K562 (cell line): ENCODE results near the gene TMEM143. TPM values are rescaled to one million over a fixed set of nuclear protein-coding genes. Genes with fewer than 3 reads are reported as not detected.

Experiments used
- ATAC-seq: fragments of 200-7000 bp; cut with Tn5 transposase; 3 replicates; pipeline ENCODE4 v1.9.1; 2020; ENCODE audit warnings: moderate library complexity
- BruUV-seq: library from RNA; stranded (reverse); fragments of 400-500 nt; replicated peaks from 2 replicates; lab custom pipeline; 2021; lab: Mats Ljungman, UMichigan
- CTCF ChIA-PET: fragments of 300-600 bp; formaldehyde crosslinking; extraction: SDS; loops from one replicate; lab custom pipeline; 2021; ENCODE audit warnings: low intra/inter-chr PET ratio; lab: Yijun Ruan, JAX
- POLR2A ChIA-PET: fragments of 300-600, 350-650 bp; sonication (Branson Sonifier 250); formaldehyde crosslinking; extraction: SDS; loops from one replicate; lab custom pipeline; 2021; ENCODE audit warnings: antibody characterized with exemption, inconsistent platforms; lab: Yijun Ruan, JAX
- DNase-seq, 4 experiments: peaks; one replicate each; pipeline versions ENCODE4 v3.0.0 to v3.0.0-alpha.2; 2011 to 2018; ENCODE audit warnings: low spot score in 3 of 4, mixed read lengths in 3 of 4; ENCODE audit errors: extremely low read depth in 1 of 4
- FAIRE-seq: peaks from 2 replicates; lab custom pipeline; 2011; peaks lifted over from hg19 to GRCh38; lab: Jason Lieb, UNC
- H2AFZ ChIP-seq: 2 replicates; pipeline ENCODE4 v1.6.0; 2011; ENCODE audit warnings: low read depth, low read length, control low read depth, inconsistent platforms
- H3K27ac ChIP-seq: fragments of 200-600 bp; 3 replicates; pipeline ENCODE4 v1.8.0; 2011; ENCODE audit warnings: low read depth, mild to moderate bottlenecking, control low read depth, inconsistent platforms, low read length, moderate library complexity, mixed read lengths; ENCODE audit errors: extremely low read depth
- H3K27me3 ChIP-seq, 2 experiments: fragments of 300-600 bp in 1 of 2; 2 replicates in 1 of 2; 3 replicates in 1 of 2; pipeline versions ENCODE4 v1.6.0 to v1.8.0; 2011; ENCODE audit warnings: inconsistent platforms in 2 of 2, low read length in 2 of 2, mild to moderate bottlenecking in 1 of 2, mixed read lengths in 1 of 2, moderate library complexity in 1 of 2; ENCODE audit not compliant: control insufficient read depth in 2 of 2, insufficient read depth in 2 of 2
- H3K36me3 ChIP-seq: fragments of 300-600 bp; 3 replicates; pipeline ENCODE4 v1.8.0; 2011; ENCODE audit warnings: mild to moderate bottlenecking, low read length, inconsistent platforms; ENCODE audit not compliant: control insufficient read depth, insufficient read depth
- H3K4me1 ChIP-seq, 2 experiments: fragments of 200-600 bp in 1 of 2; replicated peaks in 1 of 2; 2 replicates in 1 of 2; 3 replicates in 1 of 2; pipeline versions ENCODE4 v1.5.1 to v1.8.0; 2011; ENCODE audit warnings: inconsistent platforms in 2 of 2, low read length in 2 of 2, mild to moderate bottlenecking in 1 of 2, mixed read lengths in 1 of 2, moderate library complexity in 1 of 2; ENCODE audit not compliant: control insufficient read depth in 2 of 2, insufficient read depth in 2 of 2
- H3K4me2 ChIP-seq: 2 replicates; pipeline ENCODE4 v1.6.1; 2011; ENCODE audit warnings: low read length, control low read depth, inconsistent platforms, mixed read lengths; ENCODE audit not compliant: insufficient read depth
- H3K4me3 ChIP-seq: fragments of 200-600 bp; sonication (generic), shearing (Covaris generic); 2 replicates; pipeline ENCODE4 v1.5.1; 2016; ENCODE audit warnings: control low read depth, inconsistent platforms
- H3K79me2 ChIP-seq: fragments of 200-600 bp; 3 replicates; pipeline ENCODE4 v1.8.0; 2011; ENCODE audit warnings: low read length, inconsistent platforms; ENCODE audit not compliant: control insufficient read depth, insufficient read depth
- H3K9ac ChIP-seq, 2 experiments: 2 replicates each; pipeline versions ENCODE4 v1.6.0 to v1.6.1; 2011; ENCODE audit warnings: low read depth in 2 of 2, low read length in 2 of 2, control low read depth in 1 of 2, inconsistent platforms in 1 of 2, mild to moderate bottlenecking in 1 of 2, mixed read lengths in 1 of 2; ENCODE audit not compliant: insufficient read depth in 1 of 2
- H3K9me1 ChIP-seq: one replicate; pipeline ENCODE4 v1.6.0; 2011; ENCODE audit warnings: inconsistent platforms, mild to moderate bottlenecking, low read length, moderate library complexity; ENCODE audit not compliant: control insufficient read depth, insufficient read depth
- H3K9me3 ChIP-seq: replicated peaks from 2 replicates; pipeline ENCODE4 v1.5.1; 2011; ENCODE audit warnings: low read depth, low read length, inconsistent platforms; ENCODE audit not compliant: control insufficient read depth, insufficient read depth
- H4K20me1 ChIP-seq: replicated peaks from 2 replicates; pipeline ENCODE4 v1.6.1; 2011; ENCODE audit warnings: low read length, inconsistent platforms, mixed read lengths; ENCODE audit not compliant: control insufficient read depth, insufficient read depth
- CBX1 ChIP-seq: sonication (generic); IDR thresholded peaks from 2 replicates; pipeline ENCODE4 v1.6.1; 2016; ENCODE audit warnings: antibody characterized with exemption, low read depth, mild to moderate bottlenecking
- CCNT2 ChIP-seq: IDR thresholded peaks from 2 replicates; pipeline ENCODE4 v1.6.1; 2011; ENCODE audit warnings: borderline replicate concordance, low read depth, mild to moderate bottlenecking, moderate library complexity, mixed read lengths, low read length; ENCODE audit not compliant: insufficient read length; ENCODE audit errors: extremely low read depth
- GABPB1 ChIP-seq: sonication (generic); formaldehyde crosslinking; IDR thresholded peaks from 2 replicates; pipeline ENCODE4 v1.8.0; 2022; ENCODE audit warnings: mild to moderate bottlenecking, missing genetic modification reagents
- HDAC2 ChIP-seq: fragments of 450-650 bp; IDR thresholded peaks from 2 replicates; pipeline ENCODE4 v1.6.1; 2016; ENCODE audit warnings: mild to moderate bottlenecking
- MIER1 ChIP-seq: fragments of 450-650 bp; IDR thresholded peaks from 2 replicates; pipeline ENCODE4 v1.6.1; 2016; ENCODE audit warnings: antibody characterized with exemption, mild to moderate bottlenecking, low read depth
- NONO ChIP-seq, 2 experiments: fragments of 200-400 bp in 1 of 2; fragments of 450-650 bp in 1 of 2; formaldehyde crosslinking in 1 of 2; IDR thresholded peaks; 2 replicates each; pipeline ENCODE4 v1.6.1; 2017; ENCODE audit warnings: low read depth in 2 of 2, mild to moderate bottlenecking in 2 of 2, moderate library complexity in 2 of 2, low read length in 1 of 2
- SMC3 ChIP-seq: conservative IDR thresholded peaks from 2 replicates; pipeline ENCODE4 v1.6.1; 2011; ENCODE audit warnings: low read depth, low read length, improper control_type of control experiment; ENCODE audit not compliant: insufficient read depth
- YY1 ChIP-seq, 3 experiments: IDR thresholded peaks; 2 replicates each; pipeline ENCODE4 v1.6.1; 2011; ENCODE audit warnings: low read length in 2 of 3, mild to moderate bottlenecking in 2 of 3, moderate library complexity in 2 of 3, borderline replicate concordance in 1 of 3, control low read depth in 1 of 3, low read depth in 1 of 3; ENCODE audit not compliant: insufficient read depth in 3 of 3, insufficient replicate concordance in 2 of 3, control insufficient read depth in 1 of 3, insufficient read length in 1 of 3; ENCODE audit errors: extremely low read depth in 1 of 3
- ZNF165 ChIP-seq: fragments of 250-450 bp; sonication (Bioruptor Pico); IDR thresholded peaks from 2 replicates; pipeline ENCODE4 v1.4.0; 2020; ENCODE audit warnings: borderline replicate concordance
- WGBS: fragments of 100-300 bp; shearing (Covaris generic); methylation state at CpG from one replicate; pipeline ENCODE4 v1.1.6; 2016; ENCODE audit warnings: low coverage, mixed read lengths; ENCODE audit not compliant: insufficient coverage; ENCODE audit errors: missing lambda C conversion rate; 5-methylcytosine and 5-hydroxymethylcytosine counted together
- in situ Hi-C: fragments of 300-500 bp; cut with MboI; formaldehyde crosslinking; loops from 4 replicates; pipeline ENCODE4 v1.15.0; 2018; ENCODE audit warnings: inconsistent platforms, mixed read lengths
- intact Hi-C: fragments of 100-400 bp; cut with micrococcal nuclease; formaldehyde crosslinking; loops from 2 replicates; pipeline ENCODE4 v1.14.2; 2022
- polyA plus RNA-seq, 8 experiments: library from polyadenylated mRNA; depleted of rRNA in 4 of 8; stranded (reverse) in 5 of 8; unstranded in 3 of 8; fragments of >200 nt; fragmentation: Nextera tagmentation in 2 of 8; fragmentation: Illumina TruSeq in 1 of 8; extraction: Ambion mirVana in 2 of 8; extraction: Trizol in 1 of 8; gene quantifications; 2 replicates each; pipeline versions ENCODE4 v1.2.1 to v1.2.3, GENCODE V29; 2011 to 2014; ENCODE audit warnings: inconsistent platforms in 1 of 8, missing spikeins in 1 of 8
- total RNA-seq, 7 experiments: library from RNA; depleted of rRNA in 6 of 7; stranded (reverse); fragments of >200 nt in 6 of 7; fragmentation: Illumina TruSeq in 2 of 7; extraction: Trizol in 2 of 7; gene quantifications; 2 replicates each; pipeline versions ENCODE4 v1.2.1 to v1.2.3, GENCODE V29; 2011 to 2021; ENCODE audit warnings: low replicate concordance in 1 of 7
- TF ChIP-seq, protein P1 (sequence below): fragments of 200-800 bp; sonication (Bioruptor generic); IDR thresholded peaks from 2 replicates; pipeline ENCODE4 v1.6.1; 2017; ENCODE audit warnings: missing genetic modification characterization, missing compliant biosample characterization
- TF ChIP-seq, protein P2 (sequence below): sonication (generic); formaldehyde crosslinking; IDR thresholded peaks from 2 replicates; pipeline ENCODE4 v1.8.0; 2022; ENCODE audit warnings: mild to moderate bottlenecking, missing genetic modification reagents
- TF ChIP-seq, protein P3 (sequence below): fragments of 450-650 bp; formaldehyde crosslinking; IDR thresholded peaks from 2 replicates; pipeline ENCODE4 v1.4.0; 2020; ENCODE audit warnings: mild to moderate bottlenecking, mixed read lengths

TMEM143 gene
- total and polyA plus RNA-seq, 9 of the 15 experiments (the other 6 are each of a cell fraction or from before 2014, with no cell fraction given), result 0.66 to 8.8 (median 4.3) TPM

DNA sequence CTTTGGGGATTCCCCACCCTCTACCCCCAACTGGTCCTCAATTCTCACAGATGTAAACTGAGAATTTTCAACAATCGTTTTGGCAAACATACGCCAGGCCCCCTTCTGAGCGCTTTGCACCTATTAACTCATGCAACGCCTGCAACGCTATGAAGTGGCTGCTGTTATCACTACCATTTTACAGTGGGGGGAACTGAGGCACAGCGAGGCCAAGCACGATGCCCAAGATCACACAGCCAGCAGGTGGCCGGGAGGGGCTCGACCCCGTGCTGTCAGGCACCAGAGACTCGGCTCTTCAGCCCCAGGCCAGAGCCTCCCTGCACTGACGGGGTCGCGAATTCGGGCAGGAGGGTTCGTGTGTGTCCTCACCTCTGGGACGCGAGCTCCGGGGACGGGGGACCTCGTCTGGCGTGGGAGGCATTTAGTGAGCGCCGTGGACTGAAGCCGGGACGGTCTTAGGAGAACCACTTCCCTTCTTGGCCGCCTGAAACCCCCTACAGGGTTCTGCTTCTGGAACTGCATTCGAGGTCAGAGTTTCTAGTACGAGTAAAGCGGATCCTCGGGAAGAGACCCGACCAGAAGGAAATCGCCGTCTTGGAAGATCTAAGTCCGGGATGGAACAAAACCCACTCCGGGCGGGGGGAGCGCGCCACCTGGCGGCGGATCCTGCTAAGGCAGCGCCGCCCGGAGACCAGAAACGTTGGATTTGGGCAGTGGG is 72.8 kb downstream of the TMEM143 start:
- Histone ChIP-seq H3K79me2 (no peaks in the 10 kb centered on the region), H3K27ac (no peak overlapping the region), H3K4me1 (peaks cover 7 to 13% of the 10 kb centered on the region in 2 experiments; a peak in 4 of 5 replicates), H3K36me3 (no peaks in the 10 kb centered on the region), H4K20me1 (no peaks in the 10 kb centered on the region), H3K27me3 (peaks cover 0 to 6% of the 10 kb centered on the region in 2 experiments; a peak in 2 of 5 replicates), H3K4me2 (peak overlapping the region; percentile 83), H2AFZ (peak overlapping the region; percentile 85), H3K9ac (peak overlapping the region in 1 of 2 experiments; percentile 89; a peak in 2 of 4 replicates), H3K4me3 (peak overlapping the region; percentile 30), H3K9me3 (0 out of 2 replicates have a peak, but pooled peaks cover 1% of the 10 kb centered on the region), H3K9me1 (no peaks in the 10 kb centered on the region)
- peak; percentile 84 for FAIRE-seq
- in situ Hi-C loops (no loop called here), intact Hi-C loops (loop anchor here (1.0 to 10.0 kb wide), 2 partner anchors 24 to 186 kb away; no protein-coding TSS in a partner anchor)
- ChIA-PET POLR2A (interaction anchor here (0.5 kb wide), 1 partner anchor 290 kb away, joined by 3 read pairs; no protein-coding TSS in a partner anchor), CTCF (interaction anchor here (0.6 to 3.3 kb wide), 6 partner anchors 18 to 328 kb away, joined by 3 to 26 read pairs (median 4); no protein-coding TSS in a partner anchor)
- peak; percentile 89 for ATAC-seq
- no TSS peak for BruUV-seq
- DNase-seq, result peak; percentile 71 to 80 (median 77)
- 3% methylated on average over 44 of the region's 45 CpGs for WGBS
- no peak for TF ChIP-seq CCNT2
- 0 out of 2 replicates have a peak, but pooled peaks have one; percentile 19 for TF ChIP-seq GABPB1 (CRISPR knock-in tag)
- TF ChIP-seq HDAC2, result peak; percentile 57; the same call in 1 of the 2 replicates
- TF ChIP-seq, protein P1, sequence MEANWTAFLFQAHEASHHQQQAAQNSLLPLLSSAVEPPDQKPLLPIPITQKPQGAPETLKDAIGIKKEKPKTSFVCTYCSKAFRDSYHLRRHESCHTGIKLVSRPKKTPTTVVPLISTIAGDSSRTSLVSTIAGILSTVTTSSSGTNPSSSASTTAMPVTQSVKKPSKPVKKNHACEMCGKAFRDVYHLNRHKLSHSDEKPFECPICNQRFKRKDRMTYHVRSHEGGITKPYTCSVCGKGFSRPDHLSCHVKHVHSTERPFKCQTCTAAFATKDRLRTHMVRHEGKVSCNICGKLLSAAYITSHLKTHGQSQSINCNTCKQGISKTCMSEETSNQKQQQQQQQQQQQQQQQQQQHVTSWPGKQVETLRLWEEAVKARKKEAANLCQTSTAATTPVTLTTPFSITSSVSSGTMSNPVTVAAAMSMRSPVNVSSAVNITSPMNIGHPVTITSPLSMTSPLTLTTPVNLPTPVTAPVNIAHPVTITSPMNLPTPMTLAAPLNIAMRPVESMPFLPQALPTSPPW (CRISPR knock-in tag), result peak; percentile 13
- TF ChIP-seq YY1 (IDR thresholded peaks at IDR 0.05; ENCODE audit: borderline replicate concordance in 1 of 3, control insufficient read depth in 1 of 3, extremely low read depth in 1 of 3, insufficient read depth in 3 of 3, insufficient read length in 1 of 3, insufficient replicate concordance in 2 of 3, low read depth in 1 of 3, low read length in 2 of 3), result peak in 1 of 3 experiments; percentile 18
- TF ChIP-seq CBX1, result peak; percentile 25; the same call in 1 of the 2 replicates
- TF ChIP-seq, protein P2, sequence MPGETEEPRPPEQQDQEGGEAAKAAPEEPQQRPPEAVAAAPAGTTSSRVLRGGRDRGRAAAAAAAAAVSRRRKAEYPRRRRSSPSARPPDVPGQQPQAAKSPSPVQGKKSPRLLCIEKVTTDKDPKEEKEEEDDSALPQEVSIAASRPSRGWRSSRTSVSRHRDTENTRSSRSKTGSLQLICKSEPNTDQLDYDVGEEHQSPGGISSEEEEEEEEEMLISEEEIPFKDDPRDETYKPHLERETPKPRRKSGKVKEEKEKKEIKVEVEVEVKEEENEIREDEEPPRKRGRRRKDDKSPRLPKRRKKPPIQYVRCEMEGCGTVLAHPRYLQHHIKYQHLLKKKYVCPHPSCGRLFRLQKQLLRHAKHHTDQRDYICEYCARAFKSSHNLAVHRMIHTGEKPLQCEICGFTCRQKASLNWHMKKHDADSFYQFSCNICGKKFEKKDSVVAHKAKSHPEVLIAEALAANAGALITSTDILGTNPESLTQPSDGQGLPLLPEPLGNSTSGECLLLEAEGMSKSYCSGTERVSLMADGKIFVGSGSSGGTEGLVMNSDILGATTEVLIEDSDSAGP (CRISPR knock-in tag), result no peak
- no peak for TF ChIP-seq ZNF165 (CRISPR knock-in tag)
- peak in 1 of 2 experiments; percentile 24; a peak in 1 of 4 replicates for TF ChIP-seq NONO (IDR thresholded peaks at IDR 0.05; ENCODE audit: low read depth in 2 of 2, low read length in 1 of 2)
- peak; percentile 93 for TF ChIP-seq SMC3
- 0 out of 2 replicates have a peak, but pooled peaks have one; percentile 43 for TF ChIP-seq MIER1
- TF ChIP-seq, protein P3, sequence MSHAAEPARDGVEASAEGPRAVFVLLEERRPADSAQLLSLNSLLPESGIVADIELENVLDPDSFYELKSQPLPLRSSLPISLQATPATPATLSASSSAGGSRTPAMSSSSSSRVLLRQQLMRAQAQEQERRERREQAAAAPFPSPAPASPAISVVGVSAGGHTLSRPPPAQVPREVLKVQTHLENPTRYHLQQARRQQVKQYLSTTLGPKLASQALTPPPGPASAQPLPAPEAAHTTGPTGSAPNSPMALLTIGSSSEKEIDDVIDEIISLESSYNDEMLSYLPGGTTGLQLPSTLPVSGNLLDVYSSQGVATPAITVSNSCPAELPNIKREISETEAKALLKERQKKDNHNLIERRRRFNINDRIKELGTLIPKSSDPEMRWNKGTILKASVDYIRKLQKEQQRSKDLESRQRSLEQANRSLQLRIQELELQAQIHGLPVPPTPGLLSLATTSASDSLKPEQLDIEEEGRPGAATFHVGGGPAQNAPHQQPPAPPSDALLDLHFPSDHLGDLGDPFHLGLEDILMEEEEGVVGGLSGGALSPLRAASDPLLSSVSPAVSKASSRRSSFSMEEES (CRISPR knock-in tag), result no peak
